VCaP (cell line): Measurements from ENCODE around the gene ZHX3.
A peak's percentile ranks its signal among the peaks of the same experiment; 100 is the strongest.

ENCODE experiments used
- H3K27ac ChIP-seq: fragments of 450-650 bp; 2 replicates; pipeline ENCODE4 v1.5.1; 2017
- CTCF ChIP-seq: fragments of 450-650 bp; conservative IDR thresholded peaks from 2 replicates; pipeline ENCODE4 v1.5.1; 2017; ENCODE audit warnings: mild to moderate bottlenecking, moderate library complexity

ZHX3 gene

GRCh38 chr20:41139227-41140093 is 178.1 kb downstream of the ZHX3 start:
- no peak for TF ChIP-seq CTCF
- peak overlapping the region; percentile 90; the same call in 1 of the 2 replicates for H3K27ac ChIP-seq

- no peak for TF ChIP-seq CTCF
- peak overlapping the region; percentile 90 for H3K27ac ChIP-seq
Observed at GRCh38 chr20:41138475-41139226, 178.9 kb downstream of the ZHX3 start.

- TF ChIP-seq CTCF: no peak
- H3K27ac ChIP-seq: peak overlapping the region; percentile 90
Observed at GRCh38 chr20:41137614-41138474, 179.7 kb downstream of the ZHX3 start.

- TF ChIP-seq CTCF: no peak
- peak within 1 kb of the TSS; percentile 90 for H3K27ac ChIP-seq
Observed at GRCh38 chr20:41136680-41137613, 180.6 kb downstream of the ZHX3 start, which contains the start of gene PLCG1. Gene PLCG1 (plus strand): TSS chr20:41137543. CDS start chr20:41137642, 99 bp downstream.

GRCh38 chr20:41135888-41136679 is 181.4 kb downstream of the ZHX3 start:
- peak overlapping the region; percentile 90 for H3K27ac ChIP-seq
- no peak for TF ChIP-seq CTCF

- H3K27ac ChIP-seq: no peak overlapping the region
- peak; percentile 89 for TF ChIP-seq CTCF
Observed at GRCh38 chr20:41135187-41135887, 182.2 kb downstream of the ZHX3 start.
